ENCODE measurements around the gene CDKN2AIPNL. TPM values are rescaled to one million over a fixed set of nuclear protein-coding genes. Genes with fewer than 3 reads are reported as not detected.

Gene CDKN2AIPNL
- polyA plus RNA-seq, 1 of the 3 experiments (the other 2 are of a cell fraction), result 23.3 TPM

DNA sequence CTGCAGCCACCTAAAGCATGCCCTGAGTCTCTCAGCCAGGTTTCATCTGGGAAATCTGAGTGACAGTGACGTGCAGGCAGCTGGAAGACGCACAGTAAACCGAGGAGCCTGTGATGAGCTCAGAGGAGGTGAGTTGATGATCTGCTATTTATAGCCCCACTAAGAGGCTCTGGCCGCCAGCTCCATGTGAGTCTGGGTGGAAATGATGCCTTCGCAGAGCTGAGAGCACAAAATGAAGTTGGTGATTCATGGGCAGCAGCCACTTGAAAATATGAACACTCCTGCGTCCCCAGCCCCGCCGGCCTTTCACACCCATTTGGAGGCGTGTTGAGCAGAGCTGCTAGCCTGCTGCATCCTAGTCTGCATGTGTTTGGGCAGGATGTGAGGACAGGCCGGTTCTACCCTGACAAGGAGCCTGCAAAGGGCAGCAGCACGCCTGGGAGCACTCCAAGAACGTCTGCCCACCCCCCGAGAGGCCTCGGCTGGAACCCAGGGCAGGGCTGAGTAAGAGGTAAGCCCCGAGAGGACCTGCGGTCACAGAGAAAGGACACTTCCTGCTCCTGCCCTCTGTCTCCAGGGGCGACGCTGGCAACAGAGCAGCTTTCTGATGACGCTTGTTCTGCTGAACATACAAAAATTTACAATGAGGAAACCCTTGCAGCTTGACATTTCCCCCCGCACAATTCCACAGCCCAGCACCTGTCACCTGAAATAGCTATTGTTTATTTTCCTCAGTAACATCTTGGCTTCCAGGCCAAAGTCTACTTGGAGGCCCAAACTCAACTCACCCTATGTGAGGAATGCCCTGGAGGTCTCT lies 25.1 kb upstream of the CDKN2AIPNL start (continued):
- TF ChIP-seq, protein P1, sequence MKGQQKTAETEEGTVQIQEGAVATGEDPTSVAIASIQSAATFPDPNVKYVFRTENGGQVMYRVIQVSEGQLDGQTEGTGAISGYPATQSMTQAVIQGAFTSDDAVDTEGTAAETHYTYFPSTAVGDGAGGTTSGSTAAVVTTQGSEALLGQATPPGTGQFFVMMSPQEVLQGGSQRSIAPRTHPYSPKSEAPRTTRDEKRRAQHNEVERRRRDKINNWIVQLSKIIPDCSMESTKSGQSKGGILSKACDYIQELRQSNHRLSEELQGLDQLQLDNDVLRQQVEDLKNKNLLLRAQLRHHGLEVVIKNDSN (IDR thresholded peaks at IDR 0.05; ENCODE audit: borderline replicate concordance, low read depth), result no peak
- TF ChIP-seq EZH2phosphoT487 (IDR thresholded peaks at IDR 0.05; ENCODE audit: borderline replicate concordance, low read depth), result no peak

DNA sequence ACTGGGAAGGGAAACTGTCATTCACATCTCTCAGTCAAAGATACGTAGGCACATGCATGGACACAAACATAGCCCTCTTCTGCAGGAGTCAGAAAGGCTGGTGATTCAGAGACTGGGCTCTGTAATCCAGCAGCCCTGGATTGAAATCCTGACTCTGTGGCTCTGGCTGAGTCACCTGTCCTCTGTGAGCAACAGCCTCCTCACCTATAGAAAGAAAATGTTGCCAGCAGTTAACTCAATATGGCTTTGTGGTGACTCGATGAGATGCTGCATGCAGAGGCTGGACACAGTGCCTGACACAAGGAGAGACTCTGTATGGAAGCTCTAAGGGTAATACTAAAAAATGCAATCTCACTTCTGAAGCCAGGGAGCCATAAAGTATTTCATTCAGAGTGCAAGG lies 23.9 kb upstream of the CDKN2AIPNL start:
- Histone ChIP-seq H3K4me3 (ENCODE audit: low read depth in 2 of 2, low read length in 1 of 2) (no peak overlapping the region), H3K36me3 (replicated peaks in 1 of 2; ENCODE audit: control insufficient read depth in 1 of 2, insufficient read depth in 2 of 2, low read length in 1 of 2) (no peaks in the 10 kb centered on the region), H3K27ac (ENCODE audit: low read depth in 2 of 2, low read length in 1 of 2) (peak overlapping the region in 1 of 2 experiments; percentile 96; a peak in 2 of 4 replicates), H4K20me1 (ENCODE audit: insufficient read depth) (no peaks in the 10 kb centered on the region), H3K9me2 (no peaks in the 10 kb centered on the region), H3K79me2 (ENCODE audit: insufficient read depth) (no peaks in the 10 kb centered on the region), H3F3A (replicated peaks; ENCODE audit: insufficient read depth) (peaks cover 45% of the 10 kb centered on the region), H2AFZ (ENCODE audit: low read depth) (no peak overlapping the region), H3K9ac (0 out of 2 replicates have a peak overlapping the region, but pooled peaks have one; percentile 80), H3K9me3 (no peaks in the 10 kb centered on the region), H3K27me3 (ENCODE audit: insufficient read depth) (no peaks in the 10 kb centered on the region), H3K4me1 (ENCODE audit: control insufficient read depth in 1 of 2, insufficient read depth in 2 of 2, low read depth in 1 of 2, low read length in 1 of 2) (peaks cover 25 to 36% of the 10 kb centered on the region in 2 experiments; a peak in 3 of 4 replicates), H3K4me2 (peak overlapping the region; percentile 74; the same call in 1 of the 2 replicates)
- DNase-seq, result no peak
- ChIA-PET POLR2A (no interaction called here), CTCF (interaction anchor here (1.7 kb wide), 1 partner anchor 24 kb away, joined by 8 read pairs; the partner anchor contains the start of gene CDKN2AIPNL)
- WGBS (ENCODE audit: low lambda C conversion rate), result 21% methylated on average over 2 of the region's 2 CpGs
- TF ChIP-seq TAF1 (IDR thresholded peaks at IDR 0.05; ENCODE audit: borderline replicate concordance, low read depth, low read length) (no peak), MAX (IDR thresholded peaks at IDR 0.05; ENCODE audit: low read depth) (peak; percentile 32; the same call in 1 of the 2 replicates), NFIC (IDR thresholded peaks at IDR 0.05; ENCODE audit: borderline replicate concordance) (peak; percentile 43; the same call in 1 of the 2 replicates), TCF12 (IDR thresholded peaks at IDR 0.05) (peak; percentile 60), RFX5 (IDR thresholded peaks at IDR 0.05; ENCODE audit: low read length) (no peak), JUND (IDR thresholded peaks at IDR 0.05) (peak; percentile 49; the same call in 1 of the 2 replicates), FOSL2 (IDR thresholded peaks at IDR 0.05; ENCODE audit: borderline replicate concordance, low read depth) (peak; percentile 70), EZH2phosphoT487 (IDR thresholded peaks at IDR 0.05; ENCODE audit: borderline replicate concordance, low read depth) (no peak)

DNA sequence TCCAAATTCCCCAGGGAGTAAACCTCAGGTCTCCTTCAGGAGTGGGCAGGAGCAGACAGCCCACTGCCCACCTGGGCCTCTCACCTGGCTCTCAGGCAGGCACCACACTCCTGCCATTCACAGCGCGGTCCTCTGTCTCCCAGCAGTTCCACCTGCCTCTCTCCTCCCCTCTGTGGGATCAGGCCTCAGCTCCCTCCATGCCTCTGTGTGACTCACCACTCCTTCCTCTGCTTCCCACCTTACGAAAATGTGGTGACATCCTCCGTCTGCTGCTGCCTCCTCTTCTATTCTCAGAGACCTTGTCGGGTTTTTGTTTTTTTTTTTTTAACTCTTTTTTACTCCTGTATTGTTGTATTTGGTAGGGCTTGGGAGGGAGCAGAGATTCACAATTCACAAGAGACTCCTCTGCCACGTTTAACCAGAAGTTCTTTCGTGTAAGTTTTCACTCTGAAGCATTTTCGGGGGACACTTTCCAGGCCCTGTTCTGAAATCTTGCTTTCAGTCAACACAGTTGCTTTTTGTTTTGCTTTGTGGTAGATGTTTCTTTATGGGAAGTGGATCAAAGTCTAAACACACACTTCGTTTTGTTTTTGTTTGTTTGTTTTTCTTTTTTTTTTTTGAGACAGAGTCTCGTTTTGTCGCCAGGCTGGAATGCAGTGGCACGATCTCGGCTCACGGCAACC lies 21.1 kb upstream of the CDKN2AIPNL start:
- WGBS (ENCODE audit: low lambda C conversion rate), result 71% methylated on average over 14 of the region's 14 CpGs
- no peaks in the 10 kb centered on the region for H3K9me2 ChIP-seq
- H3K9me3 ChIP-seq, result no peaks in the 10 kb centered on the region
- no peak overlapping the region for H3K4me3 ChIP-seq (ENCODE audit: low read depth in 2 of 2, low read length in 1 of 2)
- H3K9ac ChIP-seq, result no peak overlapping the region
- H3K4me2 ChIP-seq, result 0 out of 2 replicates have a peak overlapping the region, but pooled peaks have one; percentile 3
- ChIA-PET CTCF (no interaction called here), POLR2A (no interaction called here)
- no peaks in the 10 kb centered on the region for H4K20me1 ChIP-seq (ENCODE audit: insufficient read depth)
- peaks cover 13 to 23% of the 10 kb centered on the region in 2 experiments; a peak in 3 of 4 replicates for H3K4me1 ChIP-seq (ENCODE audit: control insufficient read depth in 1 of 2, insufficient read depth in 2 of 2, low read depth in 1 of 2, low read length in 1 of 2)
- H3K36me3 ChIP-seq (replicated peaks in 1 of 2; ENCODE audit: control insufficient read depth in 1 of 2, insufficient read depth in 2 of 2, low read length in 1 of 2), result no peaks in the 10 kb centered on the region
- H2AFZ ChIP-seq (ENCODE audit: low read depth), result 0 out of 2 replicates have a peak overlapping the region, but pooled peaks have one; percentile 53
- no peak for DNase-seq
- no peak overlapping the region for H3K27ac ChIP-seq (ENCODE audit: low read depth in 2 of 2, low read length in 1 of 2)
- peaks cover 26% of the 10 kb centered on the region for H3F3A ChIP-seq (replicated peaks; ENCODE audit: insufficient read depth)
- no peaks in the 10 kb centered on the region for H3K27me3 ChIP-seq (ENCODE audit: insufficient read depth)
- no peaks in the 10 kb centered on the region for H3K79me2 ChIP-seq (ENCODE audit: insufficient read depth)
- no peak for TF ChIP-seq RFX5 (IDR thresholded peaks at IDR 0.05; ENCODE audit: low read length)
- no peak for TF ChIP-seq NFIC (IDR thresholded peaks at IDR 0.05; ENCODE audit: borderline replicate concordance)
- TF ChIP-seq MEF2A (IDR thresholded peaks at IDR 0.05; ENCODE audit: borderline replicate concordance, low read depth), result no peak
- TF ChIP-seq, protein P2, sequence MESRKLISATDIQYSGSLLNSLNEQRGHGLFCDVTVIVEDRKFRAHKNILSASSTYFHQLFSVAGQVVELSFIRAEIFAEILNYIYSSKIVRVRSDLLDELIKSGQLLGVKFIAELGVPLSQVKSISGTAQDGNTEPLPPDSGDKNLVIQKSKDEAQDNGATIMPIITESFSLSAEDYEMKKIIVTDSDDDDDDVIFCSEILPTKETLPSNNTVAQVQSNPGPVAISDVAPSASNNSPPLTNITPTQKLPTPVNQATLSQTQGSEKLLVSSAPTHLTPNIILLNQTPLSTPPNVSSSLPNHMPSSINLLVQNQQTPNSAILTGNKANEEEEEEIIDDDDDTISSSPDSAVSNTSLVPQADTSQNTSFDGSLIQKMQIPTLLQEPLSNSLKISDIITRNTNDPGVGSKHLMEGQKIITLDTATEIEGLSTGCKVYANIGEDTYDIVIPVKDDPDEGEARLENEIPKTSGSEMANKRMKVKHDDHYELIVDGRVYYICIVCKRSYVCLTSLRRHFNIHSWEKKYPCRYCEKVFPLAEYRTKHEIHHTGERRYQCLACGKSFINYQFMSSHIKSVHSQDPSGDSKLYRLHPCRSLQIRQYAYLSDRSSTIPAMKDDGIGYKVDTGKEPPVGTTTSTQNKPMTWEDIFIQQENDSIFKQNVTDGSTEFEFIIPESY (IDR thresholded peaks at IDR 0.05; ENCODE audit: borderline replicate concordance, low read depth), result no peak
- TF ChIP-seq FOSL2 (IDR thresholded peaks at IDR 0.05; ENCODE audit: borderline replicate concordance, low read depth), result no peak
- TF ChIP-seq FOXJ3 (CRISPR knock-in tag; IDR thresholded peaks at IDR 0.05), result no peak
- no peak for TF ChIP-seq TEAD4 (IDR thresholded peaks at IDR 0.05; ENCODE audit: borderline replicate concordance, insufficient read depth)
- TF ChIP-seq, protein P3, sequence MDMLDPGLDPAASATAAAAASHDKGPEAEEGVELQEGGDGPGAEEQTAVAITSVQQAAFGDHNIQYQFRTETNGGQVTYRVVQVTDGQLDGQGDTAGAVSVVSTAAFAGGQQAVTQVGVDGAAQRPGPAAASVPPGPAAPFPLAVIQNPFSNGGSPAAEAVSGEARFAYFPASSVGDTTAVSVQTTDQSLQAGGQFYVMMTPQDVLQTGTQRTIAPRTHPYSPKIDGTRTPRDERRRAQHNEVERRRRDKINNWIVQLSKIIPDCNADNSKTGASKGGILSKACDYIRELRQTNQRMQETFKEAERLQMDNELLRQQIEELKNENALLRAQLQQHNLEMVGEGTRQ (IDR thresholded peaks at IDR 0.05; ENCODE audit: borderline replicate concordance, low read depth, low read length), result no peak

All from SK-N-SH (cell line).